Measurements from ENCODE around the gene ZFP92.
"Not testable (repeated sequence)": the region's sequence is repeated elsewhere in the genome, so short reads cannot be mapped to it uniquely, and the experiment has no call there.

The ZFP92 gene

GRCh38 chrX:153411255-153411987 lies at the start of gene ZFP92:
Gene ZFP92 (plus strand): TSS chrX:153411472. CDS start chrX:153418323, 6,851 bp downstream.
- no peak for DNase-seq

- no peak for DNase-seq
These were observed 49.4 kb upstream of the ZFP92 start for GRCh38 chrX:153361781-153362397.

- DNase-seq, result no peak
These were observed 45.6 kb upstream of the ZFP92 start for GRCh38 chrX:153365670-153366069.

- DNase-seq, result no peak
These were observed 45.2 kb upstream of the ZFP92 start for GRCh38 chrX:153366119-153366518.

- DNase-seq, result no peak
These were observed 44.3 kb upstream of the ZFP92 start for GRCh38 chrX:153366878-153367538.

- DNase-seq, result no peak
These were observed 40.8 kb upstream of the ZFP92 start for GRCh38 chrX:153370293-153371055.

GRCh38 chrX:153371256-153371655 lies 40.0 kb upstream of the ZFP92 start:
- DNase-seq, result no peak

- DNase-seq, result no peak
These were observed 38.3 kb upstream of the ZFP92 start for GRCh38 chrX:153372949-153373348.

GRCh38 chrX:153374426-153374825 lies 36.8 kb upstream of the ZFP92 start:
- DNase-seq, result no peak

GRCh38 chrX:153375571-153375970 lies 35.7 kb upstream of the ZFP92 start:
- DNase-seq, result no peak

- no peak for DNase-seq
These were observed 33.5 kb upstream of the ZFP92 start for GRCh38 chrX:153377727-153378126.

GRCh38 chrX:153378607-153379006 lies 32.7 kb upstream of the ZFP92 start:
- DNase-seq, result no peak

GRCh38 chrX:153379508-153379907 lies 31.8 kb upstream of the ZFP92 start:
- DNase-seq, result no peak

- DNase-seq, result peak; percentile 36
These were observed 31.2 kb upstream of the ZFP92 start for GRCh38 chrX:153379971-153380581.

GRCh38 chrX:153380691-153381090 lies 30.6 kb upstream of the ZFP92 start:
- no peak for DNase-seq

GRCh38 chrX:153381684-153382532 lies 29.4 kb upstream of the ZFP92 start:
- DNase-seq, result peak; percentile 28

- no peak for DNase-seq
These were observed 28.4 kb upstream of the ZFP92 start for GRCh38 chrX:153382563-153383482.

- no peak for DNase-seq
These were observed 26.9 kb upstream of the ZFP92 start for GRCh38 chrX:153384390-153384789.

- not testable (repeated sequence) for DNase-seq
These were observed 26.3 kb upstream of the ZFP92 start for GRCh38 chrX:153384973-153385372.

- no peak for DNase-seq
These were observed 25.2 kb upstream of the ZFP92 start for GRCh38 chrX:153386097-153386496.

- no peak for DNase-seq
These were observed 23.9 kb upstream of the ZFP92 start for GRCh38 chrX:153387345-153387744.

All from DMS79 (cell line).